Tibial nerve (tissue), 4 donors: ENCODE results near the gene RNF214.

Experiments
- EP300 ChIP-seq, 2 donors: sonication (generic); formaldehyde crosslinking; IDR thresholded peaks; one replicate each; pipeline ENCODE4 v1.6.1; 2017; ENCODE audit warnings: antibody characterized with exemption in 2 of 2, mild to moderate bottlenecking in 1 of 2
- TF ChIP-seq, protein P1 (sequence below), 5 experiments: fragments of 200-600 bp in 3 of 5; fragments of 450-650 bp in 2 of 5; sonication (generic) in 3 of 5; IDR thresholded peaks; one replicate each; pipeline ENCODE4 v1.5.1; 2016 to 2019; ENCODE audit warnings: antibody characterized with exemption in 5 of 5, mild to moderate bottlenecking in 3 of 5, moderate library complexity in 2 of 5

DNA sequence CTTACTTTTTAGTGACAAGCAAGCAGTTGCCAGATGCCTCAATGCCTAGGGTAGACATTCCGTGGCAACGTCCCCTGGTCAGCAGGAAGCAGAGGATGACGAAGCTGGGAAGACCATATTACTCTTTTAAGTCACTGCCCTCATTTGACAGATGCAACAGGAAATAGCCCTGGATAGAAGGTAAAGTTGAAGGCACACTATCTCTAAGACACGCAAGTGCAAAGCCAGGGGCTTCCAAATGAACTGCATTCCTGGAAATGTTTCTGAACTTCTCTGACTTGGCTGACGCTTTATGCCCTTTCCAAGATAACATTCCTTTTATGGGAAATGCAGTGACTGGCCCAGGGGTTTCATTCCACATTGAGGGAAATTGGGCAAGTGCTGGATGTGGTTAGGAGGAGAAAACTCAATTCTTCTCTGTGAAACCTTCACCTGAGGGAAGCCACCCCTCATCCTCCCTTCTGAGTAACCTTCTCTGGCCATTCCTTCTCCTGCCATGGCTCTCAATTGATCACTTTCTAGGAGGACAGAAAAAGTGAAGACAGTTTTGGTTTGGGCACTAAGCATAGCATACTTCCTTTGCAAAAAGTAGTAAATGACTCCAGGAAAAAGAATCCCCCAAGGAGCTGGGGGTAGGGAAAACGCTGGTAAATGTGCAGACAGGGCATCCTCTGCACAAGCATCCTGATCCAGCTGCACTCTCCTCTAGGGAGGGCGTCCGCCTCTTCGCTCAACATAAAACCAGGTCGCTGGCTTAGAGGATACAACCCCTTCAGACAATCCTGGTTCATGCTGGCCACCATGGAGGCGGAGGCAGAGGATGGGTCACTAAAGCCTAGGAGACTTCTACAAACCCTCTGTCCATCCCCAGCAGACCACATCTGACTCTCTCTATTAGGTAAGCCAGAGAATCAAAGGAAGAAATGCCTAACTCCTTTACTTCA is 15.1 kb upstream of the RNF214 start:
- TF ChIP-seq, protein P1, sequence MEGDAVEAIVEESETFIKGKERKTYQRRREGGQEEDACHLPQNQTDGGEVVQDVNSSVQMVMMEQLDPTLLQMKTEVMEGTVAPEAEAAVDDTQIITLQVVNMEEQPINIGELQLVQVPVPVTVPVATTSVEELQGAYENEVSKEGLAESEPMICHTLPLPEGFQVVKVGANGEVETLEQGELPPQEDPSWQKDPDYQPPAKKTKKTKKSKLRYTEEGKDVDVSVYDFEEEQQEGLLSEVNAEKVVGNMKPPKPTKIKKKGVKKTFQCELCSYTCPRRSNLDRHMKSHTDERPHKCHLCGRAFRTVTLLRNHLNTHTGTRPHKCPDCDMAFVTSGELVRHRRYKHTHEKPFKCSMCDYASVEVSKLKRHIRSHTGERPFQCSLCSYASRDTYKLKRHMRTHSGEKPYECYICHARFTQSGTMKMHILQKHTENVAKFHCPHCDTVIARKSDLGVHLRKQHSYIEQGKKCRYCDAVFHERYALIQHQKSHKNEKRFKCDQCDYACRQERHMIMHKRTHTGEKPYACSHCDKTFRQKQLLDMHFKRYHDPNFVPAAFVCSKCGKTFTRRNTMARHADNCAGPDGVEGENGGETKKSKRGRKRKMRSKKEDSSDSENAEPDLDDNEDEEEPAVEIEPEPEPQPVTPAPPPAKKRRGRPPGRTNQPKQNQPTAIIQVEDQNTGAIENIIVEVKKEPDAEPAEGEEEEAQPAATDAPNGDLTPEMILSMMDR (IDR thresholded peaks at IDR 0.05) = no peak
- peak; percentile 29 to 81 for TF ChIP-seq EP300 (IDR thresholded peaks at IDR 0.05)
